Inflammatory macrophage (primary cell): ENCODE measurements around the gene BRD3.

Experiments used
- DNase-seq, 2 donors: peaks; one replicate each; pipeline ENCODE4 v3.0.0-alpha.2; 2020 to 2022

Gene BRD3

GRCh38 chr9:134010310-134011173 is 57.3 kb downstream of the BRD3 start:
- DNase-seq, result no peak

- no peak for DNase-seq
These were observed 60.3 kb downstream of the BRD3 start for GRCh38 chr9:134007571-134007970.

- DNase-seq, result no peak
These were observed 60.7 kb downstream of the BRD3 start for GRCh38 chr9:134007150-134007549.

GRCh38 chr9:134005381-134005780 is 62.4 kb downstream of the BRD3 start:
- DNase-seq, result no peak

- DNase-seq, result no peak
These were observed 62.9 kb downstream of the BRD3 start for GRCh38 chr9:134004881-134005280.

- DNase-seq, result no peak
These were observed 63.5 kb downstream of the BRD3 start for GRCh38 chr9:134004131-134004873.

GRCh38 chr9:134003237-134003636 is 64.6 kb downstream of the BRD3 start:
- no peak for DNase-seq

GRCh38 chr9:134002796-134003195 is 65.0 kb downstream of the BRD3 start:
- DNase-seq, result no peak

- DNase-seq, result no peak
These were observed 68.0 kb downstream of the BRD3 start for GRCh38 chr9:133999851-134000265.

GRCh38 chr9:133998915-133999595 is 68.8 kb downstream of the BRD3 start:
- DNase-seq, result no peak

- no peak for DNase-seq
These were observed 70.2 kb downstream of the BRD3 start for GRCh38 chr9:133997584-133997983.

GRCh38 chr9:133996531-133997520 is 71.0 kb downstream of the BRD3 start:
- peak in 1 of 2 donors; percentile 44 for DNase-seq

GRCh38 chr9:133995012-133995896 is 72.6 kb downstream of the BRD3 start:
- DNase-seq, result peak in 1 of 2 donors; percentile 17

GRCh38 chr9:133994353-133995011 is 73.3 kb downstream of the BRD3 start:
- DNase-seq, result peak; percentile 67 to 70

GRCh38 chr9:133993635-133994253 is 74.1 kb downstream of the BRD3 start:
- DNase-seq, result no peak

- peak; percentile 58 to 78 for DNase-seq
These were observed 74.8 kb downstream of the BRD3 start for GRCh38 chr9:133992780-133993634.

GRCh38 chr9:133991964-133992779 is 75.7 kb downstream of the BRD3 start, which contains the start of gene VAV2:
VAV2 (minus strand) TSS chr9:133992324; CDS start chr9:133992278, 46 bp downstream.
- DNase-seq, result peak; percentile 45 to 60
